ENCODE measurements around the gene RTN4RL2.

GRCh38 chr11:57468276-57468675 is 7.9 kb downstream of the RTN4RL2 start:
- TF ChIP-seq CTCF (IDR thresholded peaks at IDR 0.05; ENCODE audit: low read depth, low read length, poor library complexity, severe bottlenecking) (no peak), EZH2phosphoT487 (IDR thresholded peaks at IDR 0.05; ENCODE audit: borderline replicate concordance, low read length) (no peak)

All from DOHH2 (cell line).